Cardiac fibroblast (primary cell): ENCODE results near the gene CFAP157.

ENCODE experiments used
- DNase-seq, 2 donors: peaks; one replicate each; pipeline versions ENCODE4 v3.0.0 to v3.0.0-alpha.2; 2010; ENCODE audit warnings: low read depth in 2 of 2
- H3K4me3 ChIP-seq, 2 donors: replicated peaks in 1 of 2; 1 replicate in 1 of 2; 2 replicates in 1 of 2; pipeline ENCODE4 v1.5.1; 2011; ENCODE audit warnings: low read depth in 2 of 2, low read length in 2 of 2, mild to moderate bottlenecking in 2 of 2, moderate library complexity in 1 of 2
- CTCF ChIP-seq: IDR thresholded peaks from one replicate; pipeline ENCODE4 v1.5.1; 2011; ENCODE audit warnings: low read depth, mild to moderate bottlenecking, low read length, inconsistent platforms

CFAP157 gene

GRCh38 chr9:127728808-127729207 is 22.0 kb downstream of the CFAP157 start:
- TF ChIP-seq CTCF: no peak
- no peak for DNase-seq
- H3K4me3 ChIP-seq: no peak overlapping the region

- DNase-seq: no peak
- no peak overlapping the region for H3K4me3 ChIP-seq
- no peak for TF ChIP-seq CTCF
Measured at GRCh38 chr9:127729522-127730256, 22.9 kb downstream of the CFAP157 start.

- no peak for DNase-seq
- no peak overlapping the region for H3K4me3 ChIP-seq
- no peak for TF ChIP-seq CTCF
Measured at GRCh38 chr9:127730262-127730661, 23.5 kb downstream of the CFAP157 start.

GRCh38 chr9:127730799-127731410 is 24.1 kb downstream of the CFAP157 start:
- no peak for TF ChIP-seq CTCF
- DNase-seq: no peak

GRCh38 chr9:127731938-127732337 is 25.1 kb downstream of the CFAP157 start:
- DNase-seq: no peak
- TF ChIP-seq CTCF: no peak
- no peak overlapping the region for H3K4me3 ChIP-seq

More at GRCh38 chr9:127730799-127731410, 24.1 kb downstream of the CFAP157 start:
- H3K4me3 ChIP-seq: no peak overlapping the region

DNA sequence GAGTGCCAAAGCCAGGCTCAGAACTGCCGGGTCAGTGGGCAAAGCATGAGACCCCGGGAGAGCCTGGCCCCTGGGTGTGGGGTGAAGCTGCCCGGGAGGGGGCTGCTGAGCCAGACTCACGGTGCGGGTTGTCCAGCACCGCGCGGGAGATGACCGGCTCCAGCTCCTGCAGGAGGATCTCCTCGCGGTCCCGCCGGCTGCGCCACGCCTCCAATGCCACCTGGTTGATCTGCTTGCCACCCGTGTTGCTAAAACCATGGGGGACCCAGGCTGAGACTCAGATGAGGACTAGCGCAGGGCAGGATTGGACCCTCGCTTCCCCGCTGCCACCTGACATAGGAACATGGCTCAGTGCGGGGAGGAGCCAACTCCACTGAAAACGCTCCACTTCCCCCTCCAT is 25.7 kb downstream of the CFAP157 start:
- TF ChIP-seq CTCF: no peak
- no peak overlapping the region for H3K4me3 ChIP-seq
- DNase-seq: no peak
